Ishikawa (cell line): ENCODE data around the gene MYO7B.

ENCODE experiments used
- CEBPB ChIP-seq: IDR thresholded peaks from 2 replicates; pipeline ENCODE4 v1.6.1; 2012
- CREB1 ChIP-seq: IDR thresholded peaks from 2 replicates; pipeline ENCODE4 v1.6.1; 2012; ENCODE audit warnings: low read depth
- EGR1 ChIP-seq: IDR thresholded peaks from 2 replicates; pipeline ENCODE4 v1.6.1; 2012
- EP300 ChIP-seq: IDR thresholded peaks from 2 replicates; pipeline ENCODE4 v1.6.1; 2012; ENCODE audit warnings: borderline replicate concordance
- NFIC ChIP-seq: IDR thresholded peaks from 2 replicates; pipeline ENCODE4 v1.6.1; 2012
- REST ChIP-seq: IDR thresholded peaks from 2 replicates; pipeline ENCODE4 v1.6.1; 2012; ENCODE audit warnings: low read depth, mild to moderate bottlenecking
- TAF1 ChIP-seq: IDR thresholded peaks from 2 replicates; pipeline ENCODE4 v1.6.1; 2012; ENCODE audit warnings: low read depth, mild to moderate bottlenecking
- TF ChIP-seq, protein P1 (sequence below): IDR thresholded peaks from 2 replicates; pipeline ENCODE4 v1.6.1; 2012
- TF ChIP-seq, protein P2 (sequence below): IDR thresholded peaks from 2 replicates; pipeline ENCODE4 v1.6.1; 2012

MYO7B gene

DNA sequence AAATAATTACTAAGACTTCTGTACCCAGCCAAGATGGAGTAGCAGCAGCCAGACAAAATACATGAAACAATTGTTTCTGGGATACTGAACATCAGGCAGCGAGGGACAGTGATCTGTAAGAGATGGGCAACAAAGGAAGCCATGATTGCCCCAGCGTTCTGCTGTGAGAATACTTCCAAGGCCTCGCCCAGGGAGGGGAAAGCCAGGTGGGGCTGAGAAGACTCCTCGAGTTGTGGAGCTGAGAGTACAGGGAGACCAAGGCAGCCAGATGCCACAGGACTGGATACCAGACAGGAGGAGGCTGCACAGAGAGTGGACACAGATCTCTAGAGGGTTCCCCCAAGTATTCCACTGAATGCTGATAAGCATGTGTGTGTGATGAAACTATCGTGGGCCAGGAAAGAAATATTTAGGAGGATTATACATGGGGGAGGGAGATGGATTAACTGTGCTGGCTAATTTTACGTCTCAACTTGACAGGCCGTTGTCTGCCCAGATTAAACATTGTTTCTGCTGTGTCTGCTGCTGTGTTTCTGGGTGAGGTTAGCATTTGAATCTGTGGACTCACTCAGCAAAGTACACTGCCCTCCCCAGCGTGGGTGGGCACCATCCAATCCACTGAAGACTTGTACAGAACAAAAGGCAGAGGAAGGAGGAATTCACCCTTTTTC is 150.1 kb downstream of the MYO7B start:
- TF ChIP-seq, protein P1, sequence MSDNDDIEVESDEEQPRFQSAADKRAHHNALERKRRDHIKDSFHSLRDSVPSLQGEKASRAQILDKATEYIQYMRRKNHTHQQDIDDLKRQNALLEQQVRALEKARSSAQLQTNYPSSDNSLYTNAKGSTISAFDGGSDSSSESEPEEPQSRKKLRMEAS, result no peak
- TF ChIP-seq, protein P2, sequence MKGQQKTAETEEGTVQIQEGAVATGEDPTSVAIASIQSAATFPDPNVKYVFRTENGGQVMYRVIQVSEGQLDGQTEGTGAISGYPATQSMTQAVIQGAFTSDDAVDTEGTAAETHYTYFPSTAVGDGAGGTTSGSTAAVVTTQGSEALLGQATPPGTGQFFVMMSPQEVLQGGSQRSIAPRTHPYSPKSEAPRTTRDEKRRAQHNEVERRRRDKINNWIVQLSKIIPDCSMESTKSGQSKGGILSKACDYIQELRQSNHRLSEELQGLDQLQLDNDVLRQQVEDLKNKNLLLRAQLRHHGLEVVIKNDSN, result no peak
- TF ChIP-seq EP300 (no peak), NFIC (no peak), TAF1 (no peak), REST (no peak), CREB1 (no peak), EGR1 (no peak), CEBPB (no peak)
